ENCODE data around the gene LAMA2.

Gene LAMA2

DNA sequence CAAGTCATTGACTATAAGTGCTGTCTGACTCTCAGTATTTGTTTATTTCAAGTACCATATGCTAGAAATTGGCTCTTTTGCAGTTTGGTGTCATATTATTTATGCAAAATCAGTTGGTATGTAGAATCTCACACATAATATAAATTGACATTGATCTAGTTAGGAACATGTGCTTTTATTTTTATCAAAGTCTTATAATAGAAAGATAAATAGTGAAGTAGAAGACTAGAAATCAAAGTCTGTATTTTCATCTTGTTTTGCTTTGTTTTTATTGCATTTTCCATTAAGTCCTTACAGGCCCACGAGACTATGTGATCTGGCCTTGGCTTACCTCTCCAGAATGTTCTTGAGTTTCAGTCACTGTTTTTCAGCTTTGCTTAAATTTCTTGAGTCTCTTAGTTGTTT is 300.3 kb downstream of the LAMA2 start:
- no peaks in the 10 kb centered on the region for H3K27me3 ChIP-seq (ENCODE audit: low read depth, low read length)
- no peaks in the 10 kb centered on the region for H4K20me1 ChIP-seq (ENCODE audit: insufficient read depth, low read length)
- TF ChIP-seq EZH2phosphoT487 (IDR thresholded peaks at IDR 0.05; ENCODE audit: low read depth), result no peak
- TF ChIP-seq, protein P1, sequence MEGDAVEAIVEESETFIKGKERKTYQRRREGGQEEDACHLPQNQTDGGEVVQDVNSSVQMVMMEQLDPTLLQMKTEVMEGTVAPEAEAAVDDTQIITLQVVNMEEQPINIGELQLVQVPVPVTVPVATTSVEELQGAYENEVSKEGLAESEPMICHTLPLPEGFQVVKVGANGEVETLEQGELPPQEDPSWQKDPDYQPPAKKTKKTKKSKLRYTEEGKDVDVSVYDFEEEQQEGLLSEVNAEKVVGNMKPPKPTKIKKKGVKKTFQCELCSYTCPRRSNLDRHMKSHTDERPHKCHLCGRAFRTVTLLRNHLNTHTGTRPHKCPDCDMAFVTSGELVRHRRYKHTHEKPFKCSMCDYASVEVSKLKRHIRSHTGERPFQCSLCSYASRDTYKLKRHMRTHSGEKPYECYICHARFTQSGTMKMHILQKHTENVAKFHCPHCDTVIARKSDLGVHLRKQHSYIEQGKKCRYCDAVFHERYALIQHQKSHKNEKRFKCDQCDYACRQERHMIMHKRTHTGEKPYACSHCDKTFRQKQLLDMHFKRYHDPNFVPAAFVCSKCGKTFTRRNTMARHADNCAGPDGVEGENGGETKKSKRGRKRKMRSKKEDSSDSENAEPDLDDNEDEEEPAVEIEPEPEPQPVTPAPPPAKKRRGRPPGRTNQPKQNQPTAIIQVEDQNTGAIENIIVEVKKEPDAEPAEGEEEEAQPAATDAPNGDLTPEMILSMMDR (IDR thresholded peaks at IDR 0.05; ENCODE audit: low read depth, low read length), result no peak
- H3K4me1 ChIP-seq (ENCODE audit: low read length), result no peaks in the 10 kb centered on the region
- no peak overlapping the region for H3K27ac ChIP-seq (ENCODE audit: low read length)
- H3K36me3 ChIP-seq (replicated peaks; ENCODE audit: low read depth, low read length), result no peaks in the 10 kb centered on the region
- no peaks in the 10 kb centered on the region for H3K79me2 ChIP-seq (ENCODE audit: low read length)
- no peak overlapping the region for H2AFZ ChIP-seq (ENCODE audit: low read depth, low read length)
- no peak overlapping the region for H3K4me3 ChIP-seq (ENCODE audit: low read length)
- H3K9me3 ChIP-seq (ENCODE audit: insufficient read depth, low read length), result no peaks in the 10 kb centered on the region
- no peak overlapping the region for H3K9ac ChIP-seq (ENCODE audit: low read length)
- no peak overlapping the region for H3K4me2 ChIP-seq (ENCODE audit: low read length)

DNA sequence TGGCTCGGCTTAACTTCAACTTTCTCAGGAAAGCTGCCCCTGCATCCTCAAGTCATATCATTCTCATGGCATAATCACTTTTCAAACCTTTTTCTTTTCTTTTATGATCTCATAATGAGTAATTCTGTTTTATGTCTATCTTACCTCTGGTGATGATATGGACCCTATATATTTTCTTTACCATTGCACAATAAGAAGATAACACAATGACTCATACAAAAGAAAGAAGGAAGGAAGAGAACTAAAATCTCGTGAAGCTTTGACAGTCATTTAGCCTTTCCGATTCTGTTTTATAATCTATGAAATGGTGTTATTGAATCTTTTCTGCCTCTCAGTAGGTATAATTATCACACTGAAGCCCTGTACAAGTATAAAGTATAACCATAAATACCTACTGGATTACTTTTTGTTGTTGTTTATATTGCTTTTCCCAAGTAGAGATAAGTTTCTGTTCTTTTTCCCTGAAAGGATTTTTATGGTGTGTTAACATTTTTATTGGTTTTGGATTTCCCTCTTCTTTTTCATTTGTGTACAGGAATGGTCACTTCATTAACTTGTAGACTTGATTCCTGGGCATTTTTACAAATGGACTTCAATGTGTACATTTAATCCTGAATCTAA is 300.9 kb downstream of the LAMA2 start:
- TF ChIP-seq, protein P1 (IDR thresholded peaks at IDR 0.05; ENCODE audit: low read depth, low read length), result no peak
- no peak for TF ChIP-seq EZH2phosphoT487 (IDR thresholded peaks at IDR 0.05; ENCODE audit: low read depth)
- Histone ChIP-seq H3K79me2 (ENCODE audit: low read length) (no peaks in the 10 kb centered on the region), H4K20me1 (ENCODE audit: insufficient read depth, low read length) (no peaks in the 10 kb centered on the region), H3K4me3 (ENCODE audit: low read length) (no peak overlapping the region), H3K4me1 (ENCODE audit: low read length) (no peaks in the 10 kb centered on the region), H3K4me2 (ENCODE audit: low read length) (no peak overlapping the region), H3K27me3 (ENCODE audit: low read depth, low read length) (no peaks in the 10 kb centered on the region), H3K27ac (ENCODE audit: low read length) (no peak overlapping the region), H3K9ac (ENCODE audit: low read length) (no peak overlapping the region), H3K9me3 (ENCODE audit: insufficient read depth, low read length) (no peaks in the 10 kb centered on the region), H2AFZ (ENCODE audit: low read depth, low read length) (no peak overlapping the region), H3K36me3 (replicated peaks; ENCODE audit: low read depth, low read length) (no peaks in the 10 kb centered on the region)

GRCh38 chr6:129184324-129184723 is 301.4 kb downstream of the LAMA2 start:
- Histone ChIP-seq H3K36me3 (replicated peaks; ENCODE audit: low read depth, low read length) (no peaks in the 10 kb centered on the region), H3K4me3 (ENCODE audit: low read length) (no peak overlapping the region), H3K9ac (ENCODE audit: low read length) (no peak overlapping the region), H2AFZ (ENCODE audit: low read depth, low read length) (no peak overlapping the region), H4K20me1 (ENCODE audit: insufficient read depth, low read length) (no peaks in the 10 kb centered on the region), H3K79me2 (ENCODE audit: low read length) (no peaks in the 10 kb centered on the region), H3K27ac (ENCODE audit: low read length) (no peak overlapping the region), H3K27me3 (ENCODE audit: low read depth, low read length) (no peaks in the 10 kb centered on the region), H3K4me1 (ENCODE audit: low read length) (no peaks in the 10 kb centered on the region), H3K9me3 (ENCODE audit: insufficient read depth, low read length) (no peaks in the 10 kb centered on the region), H3K4me2 (ENCODE audit: low read length) (no peak overlapping the region)
- TF ChIP-seq, protein P1 (IDR thresholded peaks at IDR 0.05; ENCODE audit: low read depth, low read length), result no peak
- TF ChIP-seq EZH2phosphoT487 (IDR thresholded peaks at IDR 0.05; ENCODE audit: low read depth), result no peak

DNA sequence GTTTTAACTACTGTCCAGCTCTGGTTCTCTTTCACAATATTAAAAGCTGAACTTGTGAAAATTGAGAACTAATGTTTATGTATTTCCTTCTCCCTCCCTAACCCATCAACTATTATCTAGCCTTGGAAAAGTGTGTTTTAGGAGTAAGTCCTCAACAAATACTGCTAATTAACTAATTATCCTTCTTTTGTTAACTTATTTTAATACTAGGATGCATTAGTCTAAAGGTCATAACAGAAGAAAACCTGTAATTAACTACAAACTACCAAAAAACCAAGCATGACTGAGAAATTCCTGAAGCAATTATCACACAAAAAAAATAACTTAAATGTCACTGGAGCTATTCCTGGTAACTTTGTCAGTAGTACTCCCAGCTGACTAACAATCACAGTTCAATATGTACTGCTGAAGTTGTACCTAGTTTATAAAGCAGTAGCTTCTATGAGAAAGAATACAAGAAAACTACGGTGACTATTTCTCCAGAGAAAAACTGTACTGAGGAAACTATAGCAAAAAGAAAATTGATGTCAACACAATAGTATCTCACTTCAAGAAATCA is 301.9 kb downstream of the LAMA2 start:
- TF ChIP-seq, protein P1 (IDR thresholded peaks at IDR 0.05; ENCODE audit: low read depth, low read length), result no peak
- Histone ChIP-seq H3K79me2 (ENCODE audit: low read length) (no peaks in the 10 kb centered on the region), H3K27me3 (ENCODE audit: low read depth, low read length) (no peaks in the 10 kb centered on the region), H3K4me3 (ENCODE audit: low read length) (no peak overlapping the region), H3K4me1 (ENCODE audit: low read length) (no peaks in the 10 kb centered on the region), H3K36me3 (replicated peaks; ENCODE audit: low read depth, low read length) (no peaks in the 10 kb centered on the region), H4K20me1 (ENCODE audit: insufficient read depth, low read length) (no peaks in the 10 kb centered on the region), H3K9ac (ENCODE audit: low read length) (no peak overlapping the region), H3K9me3 (ENCODE audit: insufficient read depth, low read length) (no peaks in the 10 kb centered on the region), H3K4me2 (ENCODE audit: low read length) (no peak overlapping the region), H3K27ac (ENCODE audit: low read length) (no peak overlapping the region), H2AFZ (ENCODE audit: low read depth, low read length) (no peak overlapping the region)
